GM18861 (cell line): ENCODE data around the gene SACS.

Experiments used
- ATAC-seq: cut with Tn5 transposase; IDR thresholded peaks from one replicate; pipeline ENCODE4 v1.9.1; 2021; ENCODE audit not compliant: unreplicated experiment

Gene SACS

DNA sequence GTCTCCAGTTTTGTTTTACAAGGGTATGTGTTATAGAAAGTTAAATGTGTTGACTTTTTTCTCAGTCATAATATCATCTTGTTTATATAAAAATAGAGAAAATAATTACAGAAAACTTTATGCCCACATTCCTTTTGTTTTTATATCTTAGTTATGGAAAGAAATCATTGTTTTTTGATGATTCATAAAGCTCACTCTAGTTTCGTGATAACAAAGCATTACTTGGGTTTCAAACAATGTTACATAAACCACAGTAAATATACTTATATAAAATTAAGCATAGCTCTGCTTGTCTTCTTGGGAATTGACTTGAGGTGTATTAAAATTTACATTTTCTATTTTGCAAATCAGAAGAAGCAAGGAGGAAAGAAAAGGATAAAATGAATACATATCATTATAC lies 140.9 kb downstream of the SACS start:
- ATAC-seq = no peak

- ATAC-seq = no peak
Measured at GRCh38 chr13:23289917-23290357, 143.6 kb downstream of the SACS start.

- no peak for ATAC-seq
Measured at GRCh38 chr13:23288995-23289394, 144.5 kb downstream of the SACS start.

- no peak for ATAC-seq
Measured at GRCh38 chr13:23288564-23288963, 144.9 kb downstream of the SACS start.

GRCh38 chr13:23279321-23279720 lies 154.2 kb downstream of the SACS start:
- no peak for ATAC-seq
